ENCODE data around the gene ROR1.

Gene ROR1

GRCh38 chr1:63971557-63971956, 197.7 kb downstream of the ROR1 start:
- DNase-seq (ENCODE audit: low read depth in 2 of 2): no peak

DNA sequence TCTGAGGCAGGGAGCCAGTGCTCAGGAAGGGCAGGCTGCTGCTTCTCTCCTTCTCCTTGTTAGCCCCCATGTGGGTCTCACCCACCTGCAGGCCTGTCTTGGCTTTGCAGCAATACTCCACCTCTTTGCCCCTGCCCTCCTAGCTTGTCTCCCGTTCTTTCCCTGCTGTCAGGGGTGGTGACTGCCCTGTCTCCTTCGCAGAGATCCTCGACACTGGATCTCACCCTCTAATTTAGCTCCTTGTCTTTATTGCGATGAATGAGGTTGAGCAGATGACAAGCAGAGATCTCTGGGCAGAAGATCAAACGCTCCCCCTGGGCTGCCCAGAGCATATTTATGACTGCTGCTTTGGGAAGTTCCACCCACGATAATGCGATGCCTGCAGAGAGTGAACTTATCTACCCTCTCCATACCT, 199.2 kb downstream of the ROR1 start:
- no peak for DNase-seq (ENCODE audit: low read depth in 2 of 2)

- no peak for DNase-seq (ENCODE audit: low read depth in 2 of 2)
These were observed 201.1 kb downstream of the ROR1 start for GRCh38 chr1:63974966-63975365.

GRCh38 chr1:63975481-63975880, 201.7 kb downstream of the ROR1 start:
- no peak for DNase-seq (ENCODE audit: low read depth in 2 of 2)

DNA sequence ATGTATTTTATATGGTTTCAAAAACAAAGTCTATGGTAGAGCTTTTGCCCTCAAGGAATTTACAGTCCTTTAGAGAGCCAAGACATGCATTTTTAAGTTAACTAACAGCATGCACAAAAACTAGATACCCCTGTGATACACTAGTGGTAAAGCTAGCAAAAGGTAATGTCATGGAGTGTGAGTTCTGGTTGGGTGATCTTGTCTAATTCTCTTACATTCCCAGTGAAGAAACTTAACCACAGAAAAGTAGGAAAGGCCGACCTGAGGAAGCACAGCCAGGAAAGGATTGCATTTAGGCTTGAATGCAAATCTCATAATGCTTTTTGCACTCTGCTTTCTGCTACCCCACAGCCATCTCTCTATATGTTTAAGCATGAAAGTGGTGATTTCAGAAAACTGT, 202.2 kb downstream of the ROR1 start:
- no peak for DNase-seq (ENCODE audit: low read depth in 2 of 2)

DNA sequence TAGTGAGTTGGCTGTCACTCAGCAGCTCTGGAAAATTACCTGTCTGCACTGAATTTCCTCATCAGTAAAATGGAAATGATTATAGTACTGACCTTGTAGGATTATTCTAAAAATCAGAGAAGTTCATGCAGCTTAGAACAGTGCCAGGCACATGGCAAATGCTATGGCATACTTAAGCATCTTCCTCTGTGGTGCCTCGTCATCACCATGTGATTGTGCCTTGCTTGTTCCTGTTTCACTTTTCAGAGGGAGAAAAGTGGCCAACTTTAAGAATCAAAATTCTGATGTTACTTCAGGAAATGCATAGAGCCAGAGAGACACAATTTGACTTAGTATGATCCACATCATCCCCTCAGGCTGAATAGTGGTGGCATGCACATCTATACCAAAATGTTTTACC, 203.6 kb downstream of the ROR1 start:
- DNase-seq (ENCODE audit: low read depth in 2 of 2): no peak

DNA sequence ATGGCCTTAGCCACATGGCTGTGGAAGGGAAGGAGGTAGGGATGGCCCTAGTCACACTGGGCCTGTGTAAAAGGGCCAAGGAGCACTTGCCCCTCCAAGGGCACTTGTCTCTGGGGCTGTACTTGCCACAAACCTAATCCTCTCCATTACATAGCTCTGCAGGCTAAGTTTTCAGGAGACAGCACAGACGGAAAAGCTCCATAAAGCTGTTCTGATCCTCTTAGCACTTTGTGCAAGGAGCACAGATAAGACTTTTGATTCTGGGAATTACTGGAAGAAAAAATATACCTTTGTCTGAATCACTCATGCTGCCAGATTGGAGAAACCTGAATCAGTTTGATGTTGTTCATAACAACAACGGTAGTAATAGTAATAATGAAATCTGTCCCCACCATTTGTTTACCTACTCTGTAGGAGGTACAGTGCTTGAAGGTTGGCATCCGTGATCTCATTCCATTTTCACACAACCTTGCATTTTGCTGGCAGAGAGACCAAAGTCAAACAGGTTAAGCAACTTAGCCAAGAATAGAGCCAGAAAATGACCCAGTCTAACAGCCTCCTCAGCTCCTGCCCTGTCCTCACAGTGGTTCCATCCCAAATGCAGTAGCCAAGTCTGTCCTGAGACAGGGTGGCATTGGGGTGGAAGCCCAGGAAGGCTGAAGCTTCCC, 207.1 kb downstream of the ROR1 start:
- DNase-seq (ENCODE audit: low read depth in 2 of 2): no peak

DNA sequence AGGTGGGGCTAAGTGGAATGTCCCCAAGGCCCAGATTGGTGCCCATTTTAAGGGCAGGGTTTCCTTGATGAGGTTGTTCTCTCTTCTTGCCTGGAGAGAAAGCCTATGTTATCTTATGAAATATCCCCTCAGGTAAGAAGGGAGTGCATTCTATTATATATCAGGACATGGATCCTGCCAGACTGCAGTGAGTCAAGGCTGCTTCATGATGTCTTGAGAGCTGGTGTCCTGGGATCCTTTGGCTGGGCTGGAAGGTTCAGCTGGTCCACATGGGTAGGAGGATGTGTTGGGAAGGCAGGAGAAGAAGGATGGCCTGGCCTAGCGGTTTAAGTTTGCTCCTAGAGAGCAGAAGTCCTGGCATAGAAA, 207.6 kb downstream of the ROR1 start:
- no peak for DNase-seq (ENCODE audit: low read depth in 2 of 2)

- DNase-seq (ENCODE audit: low read depth in 2 of 2): no peak
These were observed 208.4 kb downstream of the ROR1 start for GRCh38 chr1:63982201-63982600.

- no peak for DNase-seq (ENCODE audit: low read depth in 2 of 2)
These were observed 209.8 kb downstream of the ROR1 start for GRCh38 chr1:63983391-63984256.

DNA sequence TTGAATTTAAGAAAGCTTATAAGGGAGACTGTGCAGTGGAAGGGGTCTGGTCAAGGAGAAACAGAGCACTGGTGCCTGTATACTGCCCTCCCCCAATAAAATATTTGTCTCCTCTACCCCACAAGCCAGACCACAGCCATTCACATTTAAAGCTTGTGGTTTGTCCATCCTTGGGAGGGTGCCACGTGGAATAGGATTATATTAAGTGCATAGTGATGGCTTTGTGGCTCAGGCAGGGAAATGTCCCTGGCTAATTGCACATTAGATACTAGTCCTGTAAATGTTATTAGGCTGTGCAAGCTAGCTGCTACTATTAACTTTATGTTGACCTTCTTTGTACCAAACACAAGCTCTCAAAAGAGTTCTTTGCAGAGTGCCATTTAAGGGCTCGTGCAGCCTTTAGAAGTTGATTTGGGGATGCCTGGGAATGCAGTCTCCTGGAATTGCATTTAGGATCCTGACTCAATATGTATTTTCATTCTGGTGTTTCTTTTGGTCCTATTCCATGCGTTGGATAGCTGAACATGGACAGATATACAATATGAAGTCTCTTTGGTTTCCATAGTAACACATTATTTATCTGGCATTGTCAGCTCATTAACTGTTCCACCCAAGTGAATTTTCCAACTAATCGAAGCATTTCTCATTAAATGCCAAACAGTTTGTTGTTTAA, 210.6 kb downstream of the ROR1 start:
- no peak for DNase-seq (ENCODE audit: low read depth in 2 of 2)

- DNase-seq (ENCODE audit: low read depth in 2 of 2): no peak
These were observed 211.1 kb downstream of the ROR1 start for GRCh38 chr1:63984930-63985290.

- DNase-seq (ENCODE audit: low read depth in 2 of 2): no peak
These were observed 213.3 kb downstream of the ROR1 start for GRCh38 chr1:63987014-63987627.

DNA sequence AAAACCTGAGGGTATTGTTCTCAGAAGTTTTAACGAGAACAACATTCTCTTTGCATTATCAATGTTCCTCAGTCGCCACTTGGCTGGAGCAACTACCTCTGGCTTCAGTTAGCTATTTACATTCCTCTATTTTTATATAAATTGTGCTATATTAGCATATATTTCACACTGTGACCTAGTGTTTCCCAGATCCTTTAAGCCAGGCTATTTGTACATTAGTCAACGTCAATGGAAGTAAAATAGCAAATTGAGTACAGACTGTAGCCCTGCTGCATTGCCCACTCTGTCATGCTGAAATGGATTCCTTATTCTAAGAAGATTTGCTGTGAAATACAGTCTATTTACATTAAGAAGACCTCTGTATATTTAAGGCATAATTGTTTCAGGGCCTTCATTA, 213.8 kb downstream of the ROR1 start:
- DNase-seq (ENCODE audit: low read depth in 2 of 2): no peak

DNA sequence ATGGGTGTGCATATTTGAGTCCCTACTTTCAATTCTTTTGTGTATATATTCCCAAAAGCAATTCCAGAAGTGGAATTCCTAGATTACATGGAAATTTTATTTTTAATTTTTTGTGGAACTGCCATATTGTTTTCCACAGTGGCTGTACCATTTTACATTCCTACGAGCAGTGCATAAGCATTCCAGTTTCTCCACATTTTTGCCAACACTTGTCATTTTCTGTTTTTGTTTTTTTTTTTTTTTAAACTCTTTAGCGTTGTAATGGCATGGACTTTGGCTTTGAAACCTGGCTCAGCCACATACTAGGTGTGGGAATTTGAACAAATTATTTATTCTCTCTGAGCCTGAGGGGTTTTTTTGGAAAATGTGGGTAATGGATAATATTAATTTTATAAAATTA, 215.1 kb downstream of the ROR1 start:
- DNase-seq (ENCODE audit: low read depth in 2 of 2): no peak

- no peak for DNase-seq (ENCODE audit: low read depth in 2 of 2)
These were observed 217.9 kb downstream of the ROR1 start for GRCh38 chr1:63991685-63992084.

DNA sequence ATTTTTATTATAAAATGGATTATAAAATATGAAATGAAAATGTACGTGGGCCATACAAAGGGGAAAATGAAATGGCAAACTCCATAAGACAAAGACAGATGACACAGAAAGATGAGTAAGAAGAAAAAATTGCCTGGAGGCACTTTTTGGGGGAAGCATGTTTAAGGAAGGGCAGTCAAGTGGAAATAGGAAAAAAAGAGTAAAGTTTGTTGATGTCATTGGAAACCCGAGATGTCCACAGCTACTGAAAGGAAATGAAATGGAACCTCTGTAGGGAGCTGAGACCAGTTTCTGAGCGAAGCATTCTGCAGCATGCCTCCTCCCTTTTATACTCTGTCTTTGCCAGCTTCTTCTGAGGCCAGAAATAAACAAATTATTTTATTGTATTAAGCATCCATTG, 226.2 kb downstream of the ROR1 start:
- DNase-seq (ENCODE audit: low read depth in 2 of 2): no peak

GRCh38 chr1:64001038-64001437, 227.2 kb downstream of the ROR1 start:
- DNase-seq (ENCODE audit: low read depth in 2 of 2): no peak

- DNase-seq (ENCODE audit: low read depth in 2 of 2): no peak
These were observed 230.7 kb downstream of the ROR1 start for GRCh38 chr1:64004451-64005025.

DNA sequence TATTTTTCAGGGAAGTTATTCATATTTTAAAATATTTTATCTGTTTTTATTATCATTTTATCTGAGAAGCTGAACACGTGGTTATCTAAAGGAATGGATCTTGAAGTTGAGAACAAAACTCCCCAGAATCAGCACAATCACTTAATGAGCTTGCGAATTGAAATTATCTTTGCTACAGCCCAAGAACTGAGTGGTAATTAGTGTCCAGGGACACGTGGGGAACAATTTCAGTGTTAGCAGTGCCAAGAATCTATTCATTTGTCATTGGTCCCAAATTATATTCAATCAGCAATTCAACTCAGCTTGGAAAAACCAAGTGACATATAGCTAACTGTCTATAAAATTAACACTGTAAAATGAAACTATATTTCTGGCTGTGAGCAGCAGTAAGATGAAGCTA, 232.0 kb downstream of the ROR1 start:
- DNase-seq (ENCODE audit: low read depth in 2 of 2): no peak

- no peak for DNase-seq (ENCODE audit: low read depth in 2 of 2)
These were observed 232.6 kb downstream of the ROR1 start for GRCh38 chr1:64006276-64007051.

Measured in activated CD8-positive, alpha-beta memory T cell treated with anti-CD3 and anti-CD28 coated beads for 4 hours (primary cell).